Measurements from ENCODE around the gene IQCH.
"Not testable (repeated sequence)": the region's sequence is repeated elsewhere in the genome, so short reads cannot be mapped to it uniquely, and the experiment has no call there.

IQCH gene

GRCh38 chr15:67340630-67341029, 86.0 kb downstream of the IQCH start:
- Histone ChIP-seq H3K4me1 (ENCODE audit: control insufficient read depth, insufficient read depth, low read length) (no peaks in the 10 kb centered on the region), H3K27me3 (ENCODE audit: control insufficient read depth, insufficient read depth, low read length) (no peaks in the 10 kb centered on the region), H3K9ac (ENCODE audit: low read depth, low read length) (no peak overlapping the region), H3K4me3 (ENCODE audit: low read depth, low read length) (no peak overlapping the region), H3K9me3 (ENCODE audit: control insufficient read depth, insufficient read depth, low read length) (no peaks in the 10 kb centered on the region), H3K36me3 (ENCODE audit: control insufficient read depth, insufficient read depth, low read length) (no peaks in the 10 kb centered on the region)

DNA sequence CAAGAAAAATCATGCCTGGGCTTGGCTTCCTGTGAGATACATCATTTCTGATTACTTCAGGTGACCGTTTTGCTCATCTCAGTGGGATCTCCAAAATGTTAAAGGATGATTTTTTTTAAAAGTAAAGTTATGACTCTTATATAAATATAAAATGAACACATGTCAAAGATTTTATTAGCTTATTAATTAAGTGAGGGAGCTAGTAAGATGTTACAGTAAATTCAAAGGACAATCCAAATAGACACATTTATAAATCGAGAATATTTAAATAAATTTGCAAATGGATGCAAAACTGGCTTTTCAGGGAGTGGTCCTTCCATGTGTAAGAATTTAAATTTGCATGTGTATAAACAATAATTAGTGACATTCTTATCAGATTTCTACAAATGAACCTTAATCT, 87.0 kb downstream of the IQCH start:
- no peaks in the 10 kb centered on the region for H3K9me3 ChIP-seq (ENCODE audit: control insufficient read depth, insufficient read depth, low read length)
- H3K4me1 ChIP-seq (ENCODE audit: control insufficient read depth, insufficient read depth, low read length) = no peaks in the 10 kb centered on the region
- no peaks in the 10 kb centered on the region for H3K27me3 ChIP-seq (ENCODE audit: control insufficient read depth, insufficient read depth, low read length)
- no peak overlapping the region for H3K9ac ChIP-seq (ENCODE audit: low read depth, low read length)
- H3K4me3 ChIP-seq (ENCODE audit: low read depth, low read length) = no peak overlapping the region
- no peaks in the 10 kb centered on the region for H3K36me3 ChIP-seq (ENCODE audit: control insufficient read depth, insufficient read depth, low read length)

GRCh38 chr15:67343206-67343605, 88.6 kb downstream of the IQCH start:
- Histone ChIP-seq H3K4me3 (ENCODE audit: low read depth, low read length) (no peak overlapping the region), H3K27me3 (ENCODE audit: control insufficient read depth, insufficient read depth, low read length) (no peaks in the 10 kb centered on the region), H3K36me3 (ENCODE audit: control insufficient read depth, insufficient read depth, low read length) (no peaks in the 10 kb centered on the region), H3K9ac (ENCODE audit: low read depth, low read length) (no peak overlapping the region), H3K4me1 (ENCODE audit: control insufficient read depth, insufficient read depth, low read length) (peaks cover 4% of the 10 kb centered on the region), H3K9me3 (ENCODE audit: control insufficient read depth, insufficient read depth, low read length) (no peaks in the 10 kb centered on the region)

DNA sequence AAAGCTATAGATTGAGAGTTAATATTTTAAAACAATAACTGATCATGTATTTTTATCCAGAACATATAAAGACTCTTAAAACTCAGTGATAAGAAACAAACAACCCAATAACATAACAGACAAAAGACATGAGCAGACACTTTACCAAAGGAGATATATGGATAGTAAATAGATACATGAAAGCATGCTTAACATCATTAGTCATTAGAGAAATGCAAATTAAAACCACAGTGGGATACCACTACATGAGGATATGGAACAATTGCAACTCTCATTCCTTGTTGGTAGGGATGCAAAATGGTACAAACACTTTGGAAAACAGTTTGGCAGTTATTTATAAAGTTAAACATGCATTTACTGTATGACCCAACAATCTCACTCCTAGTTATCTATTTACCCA, 95.0 kb downstream of the IQCH start:
- Histone ChIP-seq H3K4me1 (ENCODE audit: control insufficient read depth, insufficient read depth, low read length) (peaks cover 4% of the 10 kb centered on the region), H3K9me3 (ENCODE audit: control insufficient read depth, insufficient read depth, low read length) (no peaks in the 10 kb centered on the region), H3K9ac (ENCODE audit: low read depth, low read length) (no peak overlapping the region), H3K36me3 (ENCODE audit: control insufficient read depth, insufficient read depth, low read length) (no peaks in the 10 kb centered on the region), H3K27me3 (ENCODE audit: control insufficient read depth, insufficient read depth, low read length) (no peaks in the 10 kb centered on the region), H3K4me3 (ENCODE audit: low read depth, low read length) (no peak overlapping the region)

- Histone ChIP-seq H3K9me3 (ENCODE audit: control insufficient read depth, insufficient read depth, low read length) (no peaks in the 10 kb centered on the region), H3K9ac (ENCODE audit: low read depth, low read length) (no peak overlapping the region), H3K36me3 (ENCODE audit: control insufficient read depth, insufficient read depth, low read length) (no peaks in the 10 kb centered on the region), H3K4me3 (ENCODE audit: low read depth, low read length) (no peak overlapping the region), H3K4me1 (ENCODE audit: control insufficient read depth, insufficient read depth, low read length) (peaks cover 4% of the 10 kb centered on the region), H3K27me3 (ENCODE audit: control insufficient read depth, insufficient read depth, low read length) (no peaks in the 10 kb centered on the region)
These were observed 95.5 kb downstream of the IQCH start for GRCh38 chr15:67350042-67350441.

GRCh38 chr15:67358391-67358790, 103.8 kb downstream of the IQCH start:
- H3K9ac ChIP-seq (ENCODE audit: low read depth, low read length) = no peak overlapping the region
- peaks cover 11% of the 10 kb centered on the region for H3K4me1 ChIP-seq (ENCODE audit: control insufficient read depth, insufficient read depth, low read length)
- H3K4me3 ChIP-seq (ENCODE audit: low read depth, low read length) = no peak overlapping the region
- H3K9me3 ChIP-seq (ENCODE audit: control insufficient read depth, insufficient read depth, low read length) = no peaks in the 10 kb centered on the region
- H3K27me3 ChIP-seq (ENCODE audit: control insufficient read depth, insufficient read depth, low read length) = no peaks in the 10 kb centered on the region
- H3K36me3 ChIP-seq (ENCODE audit: control insufficient read depth, insufficient read depth, low read length) = no peaks in the 10 kb centered on the region

GRCh38 chr15:67358812-67359211, 104.2 kb downstream of the IQCH start:
- no peaks in the 10 kb centered on the region for H3K27me3 ChIP-seq (ENCODE audit: control insufficient read depth, insufficient read depth, low read length)
- H3K36me3 ChIP-seq (ENCODE audit: control insufficient read depth, insufficient read depth, low read length) = no peaks in the 10 kb centered on the region
- no peak overlapping the region for H3K4me3 ChIP-seq (ENCODE audit: low read depth, low read length)
- no peak overlapping the region for H3K9ac ChIP-seq (ENCODE audit: low read depth, low read length)
- H3K4me1 ChIP-seq (ENCODE audit: control insufficient read depth, insufficient read depth, low read length) = peaks cover 11% of the 10 kb centered on the region
- H3K9me3 ChIP-seq (ENCODE audit: control insufficient read depth, insufficient read depth, low read length) = no peaks in the 10 kb centered on the region

DNA sequence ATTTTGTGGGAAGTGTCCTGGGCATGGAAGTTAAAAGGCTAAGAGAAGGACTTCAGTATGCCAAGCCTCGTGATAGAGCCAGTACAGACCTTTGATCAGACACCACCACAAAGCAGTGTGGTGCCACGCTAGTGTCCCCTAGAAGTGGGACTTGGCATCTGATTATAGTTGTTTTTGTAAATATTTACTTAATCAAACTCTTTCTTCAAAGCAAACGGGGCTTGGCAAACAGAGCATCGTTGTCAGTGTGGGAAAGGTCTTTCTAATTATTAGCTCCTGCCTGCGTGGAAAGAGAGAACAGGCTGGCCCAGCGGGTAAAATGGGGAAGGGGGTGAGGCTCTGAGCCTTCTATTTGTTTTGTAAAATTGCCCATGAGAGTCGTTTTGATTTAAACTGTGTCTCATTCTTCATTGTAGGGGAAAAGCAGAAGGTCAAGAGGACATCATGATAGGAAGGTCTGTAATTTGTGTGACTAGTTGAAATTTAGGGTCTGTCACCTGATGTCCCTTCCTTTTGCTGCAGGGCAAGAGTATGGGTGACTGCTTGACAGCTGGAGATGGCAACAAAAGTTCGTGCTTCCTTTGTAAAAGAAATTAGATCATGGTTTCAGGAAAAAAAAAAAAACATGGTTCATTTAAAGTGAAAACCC, 105.0 kb downstream of the IQCH start:
- no peak overlapping the region for H3K4me3 ChIP-seq (ENCODE audit: low read depth, low read length)
- no peaks in the 10 kb centered on the region for H3K9me3 ChIP-seq (ENCODE audit: control insufficient read depth, insufficient read depth, low read length)
- H3K27me3 ChIP-seq (ENCODE audit: control insufficient read depth, insufficient read depth, low read length) = no peaks in the 10 kb centered on the region
- no peak overlapping the region for H3K9ac ChIP-seq (ENCODE audit: low read depth, low read length)
- H3K4me1 ChIP-seq (ENCODE audit: control insufficient read depth, insufficient read depth, low read length) = peaks cover 11% of the 10 kb centered on the region
- no peaks in the 10 kb centered on the region for H3K36me3 ChIP-seq (ENCODE audit: control insufficient read depth, insufficient read depth, low read length)

GRCh38 chr15:67361100-67361499, 106.5 kb downstream of the IQCH start:
- Histone ChIP-seq H3K36me3 (ENCODE audit: control insufficient read depth, insufficient read depth, low read length) (no peaks in the 10 kb centered on the region), H3K4me1 (ENCODE audit: control insufficient read depth, insufficient read depth, low read length) (peaks cover 11% of the 10 kb centered on the region), H3K9ac (ENCODE audit: low read depth, low read length) (no peak overlapping the region), H3K27me3 (ENCODE audit: control insufficient read depth, insufficient read depth, low read length) (no peaks in the 10 kb centered on the region), H3K9me3 (ENCODE audit: control insufficient read depth, insufficient read depth, low read length) (no peaks in the 10 kb centered on the region), H3K4me3 (ENCODE audit: low read depth, low read length) (no peak overlapping the region)

- H3K9me3 ChIP-seq (ENCODE audit: control insufficient read depth, insufficient read depth, low read length); H3K9ac ChIP-seq (ENCODE audit: low read depth, low read length); H3K27me3 ChIP-seq (ENCODE audit: control insufficient read depth, insufficient read depth, low read length); H3K4me3 ChIP-seq (ENCODE audit: low read depth, low read length); H3K36me3 ChIP-seq (ENCODE audit: control insufficient read depth, insufficient read depth, low read length); H3K4me1 ChIP-seq (ENCODE audit: control insufficient read depth, insufficient read depth, low read length): not testable (repeated sequence)
These were observed 109.1 kb downstream of the IQCH start for GRCh38 chr15:67363712-67364111.

GRCh38 chr15:67365994-67366393, 111.4 kb downstream of the IQCH start:
- H3K9ac ChIP-seq (ENCODE audit: low read depth, low read length) = no peak overlapping the region
- no peaks in the 10 kb centered on the region for H3K36me3 ChIP-seq (ENCODE audit: control insufficient read depth, insufficient read depth, low read length)
- no peaks in the 10 kb centered on the region for H3K4me1 ChIP-seq (ENCODE audit: control insufficient read depth, insufficient read depth, low read length)
- no peaks in the 10 kb centered on the region for H3K9me3 ChIP-seq (ENCODE audit: control insufficient read depth, insufficient read depth, low read length)
- H3K4me3 ChIP-seq (ENCODE audit: low read depth, low read length) = no peak overlapping the region
- no peaks in the 10 kb centered on the region for H3K27me3 ChIP-seq (ENCODE audit: control insufficient read depth, insufficient read depth, low read length)

- no peaks in the 10 kb centered on the region for H3K4me1 ChIP-seq (ENCODE audit: control insufficient read depth, insufficient read depth, low read length)
- no peaks in the 10 kb centered on the region for H3K9me3 ChIP-seq (ENCODE audit: control insufficient read depth, insufficient read depth, low read length)
- H3K36me3 ChIP-seq (ENCODE audit: control insufficient read depth, insufficient read depth, low read length) = no peaks in the 10 kb centered on the region
- H3K9ac ChIP-seq (ENCODE audit: low read depth, low read length) = no peak overlapping the region
- no peak overlapping the region for H3K4me3 ChIP-seq (ENCODE audit: low read depth, low read length)
- H3K27me3 ChIP-seq (ENCODE audit: control insufficient read depth, insufficient read depth, low read length) = no peaks in the 10 kb centered on the region
These were observed 112.3 kb downstream of the IQCH start for GRCh38 chr15:67366904-67367303.

Measured in iPS-15b (cell line).